RWPE2 (cell line): ENCODE data around the gene NEK5.

Experiments
- ATAC-seq: fragments of 200-7000 bp; cut with Tn5 transposase; 3 replicates; pipeline ENCODE4 v1.9.1; 2021; ENCODE audit warnings: low read depth
- DNase-seq: peaks from one replicate; pipeline ENCODE4 v3.0.0-alpha.2; 2020; ENCODE audit warnings: low spot score
- H3K27ac ChIP-seq: fragments of 450-650 bp; 2 replicates; pipeline ENCODE4 v1.5.1; 2017; ENCODE audit warnings: mild to moderate bottlenecking; ENCODE audit not compliant: poor library complexity, severe bottlenecking
- H3K27me3 ChIP-seq: fragments of 250-450 bp; sonication (Bioruptor Pico); 2 replicates; pipeline ENCODE4 v1.5.1; 2021; ENCODE audit warnings: mild to moderate bottlenecking, moderate library complexity; ENCODE audit not compliant: insufficient read depth, poor library complexity, severe bottlenecking
- H3K36me3 ChIP-seq: fragments of 250-450 bp; sonication (Bioruptor Pico); 2 replicates; pipeline ENCODE4 v1.5.1; 2020; ENCODE audit warnings: low read depth, mild to moderate bottlenecking, moderate library complexity
- H3K4me1 ChIP-seq: fragments of 250-450 bp; sonication (Bioruptor Pico); 2 replicates; pipeline ENCODE4 v1.5.1; 2021; ENCODE audit warnings: mild to moderate bottlenecking, moderate library complexity; ENCODE audit not compliant: insufficient read depth, poor library complexity, severe bottlenecking
- H3K4me3 ChIP-seq: fragments of 250-450 bp; sonication (Bioruptor Pico); 2 replicates; pipeline ENCODE4 v1.5.1; 2021; ENCODE audit warnings: mild to moderate bottlenecking, moderate library complexity; ENCODE audit not compliant: severe bottlenecking
- H3K9me3 ChIP-seq: fragments of 250-450 bp; sonication (Bioruptor Pico); 2 replicates; pipeline ENCODE4 v1.5.1; 2021; ENCODE audit warnings: mild to moderate bottlenecking, moderate library complexity; ENCODE audit not compliant: severe bottlenecking
- TF ChIP-seq, protein P1 (sequence below): fragments of 450-650 bp; IDR thresholded peaks from one replicate; pipeline ENCODE4 v1.5.1; 2017; ENCODE audit warnings: mild to moderate bottlenecking, moderate library complexity; ENCODE audit not compliant: poor library complexity, severe bottlenecking

NEK5 gene

GRCh38 chr13:52161181-52161646, 32.3 kb upstream of the NEK5 start:
- H3K27me3 ChIP-seq: no peaks in the 10 kb centered on the region
- no peak overlapping the region for H3K4me3 ChIP-seq
- H3K27ac ChIP-seq: no peak overlapping the region
- TF ChIP-seq, protein P1, sequence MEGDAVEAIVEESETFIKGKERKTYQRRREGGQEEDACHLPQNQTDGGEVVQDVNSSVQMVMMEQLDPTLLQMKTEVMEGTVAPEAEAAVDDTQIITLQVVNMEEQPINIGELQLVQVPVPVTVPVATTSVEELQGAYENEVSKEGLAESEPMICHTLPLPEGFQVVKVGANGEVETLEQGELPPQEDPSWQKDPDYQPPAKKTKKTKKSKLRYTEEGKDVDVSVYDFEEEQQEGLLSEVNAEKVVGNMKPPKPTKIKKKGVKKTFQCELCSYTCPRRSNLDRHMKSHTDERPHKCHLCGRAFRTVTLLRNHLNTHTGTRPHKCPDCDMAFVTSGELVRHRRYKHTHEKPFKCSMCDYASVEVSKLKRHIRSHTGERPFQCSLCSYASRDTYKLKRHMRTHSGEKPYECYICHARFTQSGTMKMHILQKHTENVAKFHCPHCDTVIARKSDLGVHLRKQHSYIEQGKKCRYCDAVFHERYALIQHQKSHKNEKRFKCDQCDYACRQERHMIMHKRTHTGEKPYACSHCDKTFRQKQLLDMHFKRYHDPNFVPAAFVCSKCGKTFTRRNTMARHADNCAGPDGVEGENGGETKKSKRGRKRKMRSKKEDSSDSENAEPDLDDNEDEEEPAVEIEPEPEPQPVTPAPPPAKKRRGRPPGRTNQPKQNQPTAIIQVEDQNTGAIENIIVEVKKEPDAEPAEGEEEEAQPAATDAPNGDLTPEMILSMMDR: no peak
- ATAC-seq (no peak), DNase-seq (no peak)
- H3K4me1 ChIP-seq: peaks cover 10% of the 10 kb centered on the region
- H3K9me3 ChIP-seq: no peaks in the 10 kb centered on the region
- no peaks in the 10 kb centered on the region for H3K36me3 ChIP-seq

DNA sequence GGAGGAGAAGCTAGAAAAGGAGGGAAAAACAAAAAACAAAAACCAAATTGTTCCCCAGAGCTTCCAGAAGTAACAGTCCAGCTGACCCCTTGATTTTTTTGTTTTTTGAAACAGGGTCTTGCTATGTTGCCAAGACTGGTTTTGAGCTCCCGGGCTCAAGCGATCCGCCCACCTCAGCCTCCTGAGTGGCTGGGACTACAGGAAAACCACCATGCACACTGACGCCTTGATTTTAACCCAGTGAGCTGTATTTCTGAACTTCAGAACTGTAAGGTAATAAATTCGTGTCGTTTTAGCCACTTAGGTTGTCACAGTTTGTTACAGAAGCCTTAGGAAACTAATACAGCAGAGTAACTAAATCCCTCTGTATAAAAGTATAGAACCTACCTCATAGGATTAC, 31.6 kb upstream of the NEK5 start:
- Histone ChIP-seq H3K36me3 (no peaks in the 10 kb centered on the region), H3K9me3 (no peaks in the 10 kb centered on the region), H3K27me3 (no peaks in the 10 kb centered on the region), H3K4me1 (peaks cover 10% of the 10 kb centered on the region), H3K27ac (no peak overlapping the region), H3K4me3 (no peak overlapping the region)
- ATAC-seq (no peak), DNase-seq (no peak)
- TF ChIP-seq, protein P1: no peak

GRCh38 chr13:52160053-52160452, 31.2 kb upstream of the NEK5 start:
- peaks cover 10% of the 10 kb centered on the region for H3K4me1 ChIP-seq
- TF ChIP-seq, protein P1: no peak
- DNase-seq (no peak), ATAC-seq (no peak)
- H3K4me3 ChIP-seq: no peak overlapping the region
- no peaks in the 10 kb centered on the region for H3K36me3 ChIP-seq
- H3K27ac ChIP-seq: no peak overlapping the region
- H3K9me3 ChIP-seq: no peaks in the 10 kb centered on the region
- no peaks in the 10 kb centered on the region for H3K27me3 ChIP-seq

DNA sequence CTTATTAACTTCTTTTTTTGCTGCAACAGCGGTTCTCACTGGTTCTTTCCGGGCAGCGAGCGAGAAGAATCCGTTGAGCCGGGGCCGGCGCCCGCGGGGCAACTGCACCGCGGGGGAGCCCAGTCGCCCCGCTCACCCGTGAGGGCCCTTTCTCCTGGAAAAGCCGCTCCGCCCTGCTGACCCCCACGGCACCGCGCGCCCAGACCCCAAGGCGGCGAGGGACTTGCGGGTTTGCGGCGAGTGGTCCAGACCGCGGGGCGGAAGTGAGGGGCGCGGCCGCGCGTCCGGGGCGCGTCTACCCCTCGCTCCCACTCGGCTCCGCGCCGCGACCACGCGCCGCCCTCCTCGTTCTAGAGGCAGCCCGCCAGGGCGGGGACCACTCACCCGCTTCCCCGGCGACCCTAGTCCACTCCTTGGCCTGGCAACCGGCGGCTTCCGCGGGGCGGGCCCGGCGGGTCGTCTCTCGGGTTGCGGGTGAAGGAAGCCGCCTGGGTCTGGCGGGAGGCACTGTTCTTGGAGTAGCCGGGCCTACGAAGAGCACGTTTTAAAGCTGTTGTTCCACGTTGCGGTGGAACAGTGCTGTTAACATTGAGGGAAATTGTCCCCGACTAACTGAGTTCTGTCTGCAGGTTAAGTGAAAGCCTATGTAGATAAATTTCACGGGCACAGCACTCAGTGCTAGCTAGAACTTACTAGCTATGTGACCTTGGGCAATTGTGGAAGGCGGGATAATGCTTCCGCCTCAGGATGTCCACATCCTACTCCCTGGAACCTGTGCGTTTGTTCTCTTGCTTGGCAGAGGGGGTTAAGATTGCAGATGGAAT, 30.5 kb upstream of the NEK5 start, which contains the start of gene NEK3:
Gene NEK3, minus strand, starts transcription at position 439 of the 824 bp plus-strand sequence. CDS start 3,406 bp downstream, outside the sequence.
- peak within 1 kb of the TSS; percentile 56 for H3K4me3 ChIP-seq
- ATAC-seq (peak; percentile 81), DNase-seq (no peak)
- H3K27me3 ChIP-seq: no peaks in the 10 kb centered on the region
- H3K4me1 ChIP-seq: peaks cover 10% of the 10 kb centered on the region
- no peaks in the 10 kb centered on the region for H3K36me3 ChIP-seq
- peak within 1 kb of the TSS; percentile 34 for H3K27ac ChIP-seq
- TF ChIP-seq, protein P1: no peak
- H3K9me3 ChIP-seq: no peaks in the 10 kb centered on the region
